ENCODE data around the gene ROBO1.
"Not testable (repeated sequence)": the region's sequence is repeated elsewhere in the genome, so short reads cannot be mapped to it uniquely, and the experiment has no call there.

Gene ROBO1

DNA sequence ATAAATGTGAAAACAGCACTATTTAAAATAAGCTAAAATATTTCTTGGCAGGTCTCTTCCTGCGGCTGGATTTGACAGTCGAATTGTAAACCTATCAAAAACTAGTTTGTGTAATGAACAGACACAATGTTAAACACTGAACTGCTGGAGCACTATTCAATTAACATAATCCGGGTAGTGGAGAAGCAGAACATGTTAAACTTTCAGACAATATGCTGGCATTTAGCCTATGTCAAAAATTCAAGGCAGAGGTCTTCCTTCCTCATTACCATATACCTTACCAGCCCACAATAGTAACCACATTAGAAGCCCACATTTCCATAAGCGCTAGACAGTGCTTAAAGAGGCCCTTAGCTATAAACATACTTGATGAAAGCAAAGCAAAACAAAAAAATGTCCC lies 1042.9 kb downstream of the ROBO1 start:
- no peak for DNase-seq

GRCh38 chr3:78724364-78724763 lies 1043.4 kb downstream of the ROBO1 start:
- DNase-seq, result not testable (repeated sequence)

DNA sequence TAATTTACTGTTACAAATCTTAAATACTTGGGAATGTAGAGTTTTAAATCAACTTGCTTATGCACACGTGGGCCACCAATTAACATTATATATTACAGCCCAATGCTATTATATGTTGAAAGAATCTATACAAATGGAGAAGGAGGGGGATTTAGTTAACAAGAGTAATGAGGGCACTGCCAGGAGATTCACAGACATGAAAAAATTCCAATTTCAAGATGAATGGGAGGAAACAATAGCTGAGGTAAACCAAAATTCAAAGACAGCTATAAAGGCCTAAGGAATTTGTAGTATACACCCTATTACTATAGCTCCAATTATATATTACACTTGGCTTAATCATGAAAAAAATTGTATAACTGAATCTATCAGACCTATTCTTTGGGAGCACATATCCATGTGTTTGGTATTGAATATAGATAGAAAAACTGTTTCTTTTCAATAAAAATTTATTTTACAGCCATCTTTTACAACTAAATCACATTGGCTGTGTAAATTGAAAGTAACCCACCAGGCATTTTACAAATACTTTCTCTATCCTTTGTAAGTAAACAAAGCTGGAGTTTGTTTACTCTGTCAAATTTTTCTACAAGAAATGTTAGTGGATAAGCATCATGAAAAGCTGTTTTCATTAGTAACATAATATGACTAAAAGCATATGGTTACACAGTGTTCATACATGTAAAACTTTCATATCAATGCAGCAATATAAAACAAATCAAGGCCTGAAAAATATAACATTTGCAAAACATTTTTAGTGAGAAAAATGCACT lies 1045.8 kb downstream of the ROBO1 start:
- DNase-seq, result no peak

DNA sequence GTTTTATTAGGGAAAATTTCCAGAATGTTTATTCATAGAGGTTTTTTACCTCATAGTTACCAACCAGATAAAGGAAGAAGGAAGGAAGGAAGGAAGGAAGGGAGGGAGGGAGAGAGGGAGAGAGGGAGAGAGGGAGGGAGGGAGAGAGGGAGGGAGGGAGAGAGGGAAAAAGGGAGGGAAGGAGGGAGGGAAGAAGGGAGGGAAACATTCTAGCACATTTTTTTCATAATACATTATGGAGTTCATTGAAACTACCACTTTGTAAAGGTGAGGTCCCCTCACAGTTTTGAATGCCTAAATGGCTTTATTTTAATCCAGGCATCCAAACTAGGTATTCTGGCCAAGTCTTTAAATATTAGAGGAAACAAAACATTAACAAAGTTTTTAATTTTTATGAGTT lies 1049.1 kb downstream of the ROBO1 start:
- no peak for DNase-seq

GRCh38 chr3:78717041-78717440 lies 1050.8 kb downstream of the ROBO1 start:
- DNase-seq, result no peak

- DNase-seq, result no peak
Measured at GRCh38 chr3:78712941-78713340, 1054.9 kb downstream of the ROBO1 start.

DNA sequence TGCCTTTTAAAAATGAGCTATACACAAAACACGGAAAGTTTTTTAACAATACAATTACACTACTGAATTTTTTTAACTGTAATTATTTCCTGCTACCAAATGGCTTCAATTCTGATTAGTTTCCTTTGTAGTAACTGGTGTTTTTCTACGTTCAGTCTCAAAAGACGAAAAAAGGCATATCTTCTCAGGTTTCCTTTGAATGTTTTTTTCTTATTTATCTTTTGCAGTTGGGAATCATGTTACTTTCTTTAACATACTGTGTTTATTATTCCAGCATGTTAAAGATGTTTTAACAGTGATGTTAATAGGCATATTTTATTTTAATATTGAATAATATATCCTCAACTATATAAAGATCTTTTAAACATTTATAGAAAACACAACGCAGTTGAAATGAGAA lies 1055.5 kb downstream of the ROBO1 start:
- no peak for DNase-seq

DNA sequence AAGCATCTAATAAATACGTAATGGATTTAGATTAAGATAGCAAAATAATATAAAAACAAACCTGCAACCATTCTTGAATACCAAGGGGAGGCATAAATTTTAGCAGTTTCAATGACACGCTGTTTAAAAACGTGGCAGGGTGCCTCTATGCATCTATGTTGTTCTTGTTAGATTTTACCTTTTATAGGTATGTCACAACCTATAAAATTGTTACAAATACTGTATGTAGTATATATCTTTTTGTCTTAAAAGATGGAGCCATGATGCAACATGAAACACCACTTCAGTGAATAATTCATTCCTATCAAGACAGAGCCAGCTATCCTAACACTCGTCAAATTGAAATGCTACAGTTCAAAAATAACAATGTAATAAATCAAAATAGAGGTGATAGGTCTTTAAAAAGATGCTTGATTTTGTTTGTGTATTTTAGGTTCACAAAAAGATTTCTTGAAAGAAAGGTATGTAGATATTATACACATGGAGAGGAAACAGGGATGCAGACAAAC lies 1059.2 kb downstream of the ROBO1 start:
- DNase-seq, result no peak

DNA sequence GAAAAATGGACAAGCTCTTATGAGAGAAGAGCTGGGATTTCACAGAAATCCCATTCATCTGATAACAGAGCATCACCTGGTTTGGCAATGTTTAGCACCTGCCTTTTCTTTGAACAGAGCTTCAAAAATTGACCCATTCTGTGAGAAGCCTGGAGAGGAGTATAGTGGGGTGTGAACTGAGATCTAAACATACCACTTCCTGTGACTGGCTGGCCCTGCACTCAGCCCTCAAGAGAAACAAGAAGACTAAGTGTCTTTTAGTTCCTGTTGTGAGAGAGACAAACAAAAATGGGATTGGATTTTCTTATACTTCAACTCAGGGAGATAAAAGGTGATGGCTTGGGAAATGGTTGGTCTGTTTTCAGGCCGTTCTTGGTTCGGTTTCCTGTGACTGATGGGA lies 1060.2 kb downstream of the ROBO1 start:
- no peak for DNase-seq

DNA sequence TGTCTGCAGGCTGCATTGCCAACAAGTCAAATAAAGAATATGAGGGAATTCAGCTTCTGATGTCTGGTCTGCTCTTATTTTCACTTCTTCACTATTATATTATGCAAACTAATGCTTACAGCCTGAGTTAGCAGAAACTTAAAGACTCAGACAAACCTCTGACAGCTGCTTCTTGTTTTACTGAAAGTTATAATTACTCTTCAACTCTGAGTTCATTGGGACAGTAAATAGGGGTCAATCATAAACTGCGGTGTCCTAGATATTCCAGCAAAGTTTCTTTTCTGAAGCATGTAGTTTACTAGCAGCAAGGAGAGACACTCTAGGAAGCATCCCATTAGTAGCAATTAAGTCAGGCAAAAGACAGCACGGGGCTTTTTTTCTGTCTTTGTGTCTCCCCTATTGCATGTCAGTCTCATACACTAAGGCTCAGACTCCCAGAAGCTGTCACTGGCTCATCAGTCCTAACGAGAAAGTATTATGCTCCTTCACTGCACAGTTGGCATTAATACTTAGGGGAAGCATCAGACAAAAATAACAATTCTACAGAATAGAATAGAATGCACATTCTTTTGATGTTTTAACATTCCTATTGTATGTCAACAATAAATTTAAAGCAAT lies 1060.8 kb downstream of the ROBO1 start:
- no peak for DNase-seq

DNA sequence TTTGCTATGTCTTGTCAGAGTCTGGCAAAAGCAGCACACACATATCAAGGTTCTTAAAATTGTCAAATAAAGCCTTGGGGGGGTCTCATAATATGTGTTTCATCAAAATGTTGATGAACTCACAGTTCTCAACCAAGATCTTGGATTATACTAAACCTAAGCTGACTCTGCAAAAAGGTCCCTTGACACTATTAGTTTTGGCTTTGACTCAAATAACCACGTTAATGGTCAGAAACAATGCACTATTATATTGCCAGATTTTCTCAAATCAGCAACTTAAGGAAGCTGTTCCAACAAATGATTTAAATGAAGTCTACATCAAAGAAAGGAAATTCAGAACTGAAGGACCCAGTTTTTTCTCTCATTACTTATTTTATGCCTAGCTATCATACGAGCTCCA lies 1063.9 kb downstream of the ROBO1 start:
- no peak for DNase-seq

DNA sequence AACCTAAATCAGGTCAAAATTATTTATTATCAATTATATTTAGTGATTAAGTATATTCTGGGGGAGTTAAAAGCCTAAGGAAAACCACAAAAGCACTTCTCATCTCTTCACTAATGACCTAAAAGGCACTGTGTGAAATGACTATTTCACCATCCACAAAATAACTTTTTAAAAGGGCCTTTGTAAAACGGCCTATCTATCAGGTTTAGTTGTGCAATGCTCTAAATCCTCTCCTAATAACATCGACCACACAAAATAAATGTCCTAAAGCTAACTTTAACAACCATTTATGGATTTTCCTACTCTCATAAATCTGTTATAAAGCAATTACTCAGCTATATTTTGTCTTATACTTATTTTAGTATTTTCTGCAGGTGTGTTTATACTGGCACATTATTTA lies 1066.3 kb downstream of the ROBO1 start:
- DNase-seq, result no peak

GRCh38 chr3:78698431-78698830 lies 1069.4 kb downstream of the ROBO1 start:
- DNase-seq, result no peak

GRCh38 chr3:78697426-78697825 lies 1070.4 kb downstream of the ROBO1 start:
- peak; percentile 88 for DNase-seq

DNA sequence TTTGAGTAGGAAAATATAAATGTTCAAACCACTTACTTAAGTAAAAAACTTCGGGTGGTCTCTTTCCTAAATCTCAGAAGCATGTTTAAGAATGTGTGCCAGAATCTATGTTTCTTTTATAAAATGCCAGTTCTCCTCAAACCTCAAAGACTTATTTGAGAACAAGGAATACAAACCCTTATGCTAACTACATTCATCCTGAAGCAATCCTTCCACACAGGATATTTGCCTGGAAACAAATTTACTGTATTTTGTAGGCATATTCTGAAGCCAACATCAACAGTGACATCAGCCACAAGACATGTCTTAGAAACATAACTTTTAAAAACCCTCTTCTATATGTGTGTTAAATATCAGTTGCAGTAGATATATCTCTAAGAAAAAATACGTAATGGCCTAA lies 1077.0 kb downstream of the ROBO1 start:
- DNase-seq, result no peak

GRCh38 chr3:78689378-78689777 lies 1078.4 kb downstream of the ROBO1 start:
- DNase-seq, result no peak

- DNase-seq, result no peak
Measured at GRCh38 chr3:78687520-78687919, 1080.3 kb downstream of the ROBO1 start.

GRCh38 chr3:78683284-78683683 lies 1084.5 kb downstream of the ROBO1 start:
- DNase-seq, result no peak

- DNase-seq, result not testable (repeated sequence)
Measured at GRCh38 chr3:78675119-78675805, 1092.5 kb downstream of the ROBO1 start.

GRCh38 chr3:78670746-78671145 lies 1097.1 kb downstream of the ROBO1 start:
- no peak for DNase-seq

DNA sequence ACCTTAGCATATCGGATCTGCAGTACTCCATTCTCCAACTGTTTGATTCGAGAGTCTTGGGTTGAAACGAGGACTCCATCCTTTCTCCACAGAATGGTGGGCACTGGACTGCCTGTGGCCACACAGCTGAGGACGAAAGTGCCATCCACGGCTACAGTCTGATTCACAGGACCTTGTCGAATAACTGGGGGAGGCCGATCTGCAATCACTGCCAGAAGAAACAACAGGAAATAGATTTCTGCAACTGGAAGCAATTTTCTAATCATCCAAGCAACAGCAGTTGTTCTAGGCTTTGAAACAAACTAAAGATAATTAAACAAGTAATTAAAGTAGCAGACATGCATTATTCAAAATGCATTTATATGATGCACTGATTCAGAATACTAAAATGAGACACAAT lies 1097.7 kb downstream of the ROBO1 start:
- no peak for DNase-seq

GRCh38 chr3:78668302-78668701 lies 1099.5 kb downstream of the ROBO1 start:
- DNase-seq, result no peak

GRCh38 chr3:78666470-78666800 lies 1101.4 kb downstream of the ROBO1 start:
- DNase-seq, result no peak

Measured in NCI-H2227 treated with DMSO at 0.1 percent for 48 hours (cell line).